Raji (cell line): ENCODE results near the gene PLAAT4.

Experiments
- POLR2A ChIP-seq: IDR thresholded peaks from 2 replicates; pipeline ENCODE4 v1.6.1; 2011; ENCODE audit warnings: low read depth, low read length, control low read depth; ENCODE audit not compliant: insufficient read depth

The PLAAT4 gene

DNA sequence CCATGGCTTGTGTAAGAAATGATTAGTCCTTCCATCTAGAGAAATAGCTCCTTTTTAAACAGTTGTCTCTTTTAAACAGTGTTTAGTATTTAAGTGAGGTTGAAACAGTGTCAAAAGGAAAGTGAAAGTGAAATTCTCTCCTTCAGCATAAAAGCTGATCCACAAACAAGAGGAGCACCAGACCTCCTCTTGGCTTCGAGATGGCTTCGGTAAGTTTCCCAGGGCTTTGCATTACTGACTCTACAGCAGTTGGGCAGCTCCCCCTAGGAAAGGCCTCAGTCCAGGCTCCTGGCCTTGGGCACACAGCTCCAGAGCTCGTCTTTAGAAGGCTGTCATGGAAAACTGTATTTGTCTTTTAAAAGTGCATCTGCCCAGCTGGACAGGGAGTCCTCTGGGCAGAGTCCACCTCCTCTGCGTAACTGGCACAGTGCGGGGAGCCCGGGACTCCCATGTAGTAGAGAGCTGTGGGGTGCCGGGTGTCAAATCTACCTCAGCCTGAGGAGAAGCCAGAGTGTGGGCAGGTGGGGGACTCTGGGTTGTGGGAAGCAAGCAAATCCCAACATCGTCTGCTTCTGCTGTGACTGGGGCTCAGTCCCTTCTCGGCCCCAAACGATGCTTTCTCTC, at the start of gene PLAAT4:
Gene PLAAT4 (plus strand): TSS at position 140 of the 624 bp plus-strand sequence. CDS start 61 bp downstream, at position 201.
- TF ChIP-seq POLR2A = no peak

- no peak for TF ChIP-seq POLR2A
Measured at GRCh38 chr11:63488789-63489188, 47.8 kb upstream of the PLAAT4 start.

DNA sequence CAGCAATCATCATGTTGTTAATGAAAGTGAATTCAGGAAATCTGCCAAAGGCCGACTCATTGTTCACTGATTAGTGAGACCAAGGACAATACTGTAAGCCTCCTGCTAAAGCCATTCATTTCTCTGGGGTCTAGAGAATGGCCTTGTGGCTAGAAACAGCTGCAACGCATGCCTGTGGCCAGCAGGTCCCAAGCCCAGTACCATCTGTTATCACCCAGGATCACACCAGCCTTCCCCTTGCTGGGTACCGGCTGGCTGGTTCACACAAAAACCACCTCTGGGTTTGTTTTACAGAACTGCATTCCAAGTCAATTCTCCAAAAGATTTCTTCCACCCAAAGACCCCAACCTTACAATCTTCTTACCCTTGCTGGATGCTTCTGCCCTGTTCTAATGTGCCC, 46.7 kb upstream of the PLAAT4 start:
- TF ChIP-seq POLR2A = no peak

- no peak for TF ChIP-seq POLR2A
Measured at GRCh38 chr11:63490551-63491239, 45.9 kb upstream of the PLAAT4 start, which contains the start of gene PLAAT5. TSS of gene PLAAT5 (minus strand) at chr11:63491167. CDS start at chr11:63491034, 133 bp downstream.

- TF ChIP-seq POLR2A = no peak
Measured at GRCh38 chr11:63491240-63491587, 45.4 kb upstream of the PLAAT4 start.

- no peak for TF ChIP-seq POLR2A
Measured at GRCh38 chr11:63491636-63492372, 44.8 kb upstream of the PLAAT4 start.

GRCh38 chr11:63492441-63492840, 44.2 kb upstream of the PLAAT4 start:
- no peak for TF ChIP-seq POLR2A

- no peak for TF ChIP-seq POLR2A
Measured at GRCh38 chr11:63493127-63493526, 43.5 kb upstream of the PLAAT4 start.

DNA sequence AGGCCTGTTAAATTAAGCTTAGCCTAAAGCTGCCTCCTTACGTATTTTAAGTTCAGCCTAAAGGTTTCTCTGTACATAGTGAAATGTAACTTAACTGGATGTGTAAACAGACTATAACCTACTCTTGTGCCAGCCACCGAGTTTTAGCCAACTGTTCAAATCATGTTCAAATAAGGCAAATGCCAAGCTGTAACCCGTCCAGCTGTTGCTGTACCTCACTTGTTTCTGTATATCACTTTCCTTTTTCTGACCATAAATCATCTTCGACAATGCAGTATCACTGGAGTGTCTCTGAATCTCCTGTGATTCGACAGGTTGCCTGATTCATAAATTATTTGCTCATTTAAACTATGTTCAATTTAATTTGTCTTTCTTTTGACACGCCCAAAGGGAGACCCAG, 41.6 kb upstream of the PLAAT4 start:
- TF ChIP-seq POLR2A = no peak

DNA sequence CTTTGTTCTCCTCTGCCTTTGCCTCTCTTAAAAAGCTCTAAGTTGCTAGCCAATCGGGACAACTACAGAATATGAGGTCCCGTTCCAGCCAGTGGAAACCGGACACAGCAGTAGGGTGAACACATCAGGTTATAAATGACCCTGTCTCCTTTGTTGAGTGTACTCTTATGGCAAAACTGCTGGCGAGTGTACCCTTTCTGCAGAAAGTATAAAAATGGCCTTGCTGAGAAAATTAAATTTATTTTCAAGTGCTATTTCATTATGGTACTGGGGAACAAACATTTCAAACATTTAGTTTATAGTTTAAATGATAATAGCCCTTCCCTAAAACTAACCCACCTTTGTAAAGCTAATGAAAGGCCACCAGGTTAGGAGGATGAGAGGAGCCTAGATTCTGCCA, 36.7 kb upstream of the PLAAT4 start:
- TF ChIP-seq POLR2A = no peak

GRCh38 chr11:63501236-63501635, 35.4 kb upstream of the PLAAT4 start:
- no peak for TF ChIP-seq POLR2A

GRCh38 chr11:63502252-63502820, 34.3 kb upstream of the PLAAT4 start:
- TF ChIP-seq POLR2A = no peak

DNA sequence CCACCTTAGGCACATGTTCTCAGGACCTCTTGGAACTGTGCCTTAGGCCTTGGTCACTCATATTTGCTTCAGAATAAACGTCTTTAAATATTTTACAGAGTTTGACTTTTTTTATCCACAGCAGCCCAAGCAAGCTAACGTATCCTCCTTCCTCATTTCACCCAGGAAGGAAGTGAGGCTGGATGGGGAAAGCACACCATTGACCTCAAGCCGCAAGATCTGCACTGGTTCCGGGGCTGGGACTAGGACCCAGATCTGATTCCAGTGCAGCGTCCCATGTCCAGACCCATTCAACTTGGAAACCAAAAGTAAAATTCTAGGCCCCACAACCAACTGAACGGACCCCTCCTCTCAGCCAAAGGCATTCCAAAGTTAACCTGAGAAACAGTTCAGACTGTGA, 33.1 kb upstream of the PLAAT4 start:
- no peak for TF ChIP-seq POLR2A

- no peak for TF ChIP-seq POLR2A
Measured at GRCh38 chr11:63504054-63504453, 32.6 kb upstream of the PLAAT4 start.

DNA sequence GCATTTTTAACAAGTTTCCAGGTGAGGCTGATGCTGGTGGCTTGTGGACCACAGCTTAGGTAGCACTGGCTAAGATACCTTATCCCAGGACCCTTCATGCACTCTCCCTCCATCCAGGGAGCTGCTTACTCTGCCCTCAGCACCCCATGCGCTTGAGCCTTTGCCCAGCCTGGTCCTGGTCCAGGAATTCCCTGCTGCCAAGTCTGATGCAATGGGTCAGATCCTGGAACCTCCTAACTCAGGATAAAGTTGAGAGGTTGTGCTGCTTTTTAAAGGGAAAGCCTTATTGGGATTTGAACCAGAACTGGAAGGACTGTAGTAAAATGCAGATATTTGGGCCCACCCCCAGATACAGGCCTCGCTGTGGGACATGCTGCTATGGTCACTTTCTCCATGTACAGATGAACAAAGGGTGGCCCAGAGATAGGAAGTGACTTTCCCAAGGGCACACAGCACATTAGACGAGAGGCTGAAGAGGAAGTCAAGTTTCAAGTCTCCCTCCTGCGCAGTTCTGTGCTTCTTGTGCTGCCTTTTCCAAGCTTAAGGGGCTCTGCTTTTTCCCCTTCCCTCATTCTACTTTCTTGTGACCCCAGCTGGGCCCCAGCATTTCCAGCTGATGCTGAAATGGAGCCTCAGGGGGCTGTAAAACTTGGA, 31.5 kb upstream of the PLAAT4 start:
- TF ChIP-seq POLR2A = no peak
